PC-3 (cell line): ENCODE results near the gene CPEB1. TPM values are rescaled to one million over a fixed set of nuclear protein-coding genes. Genes with fewer than 3 reads are reported as not detected.

Experiments
- ATAC-seq: fragments of 200-7000 bp; cut with Tn5 transposase; 2 replicates; pipeline ENCODE4 v1.9.1; 2020; ENCODE audit warnings: mild to moderate bottlenecking, moderate library complexity
- BruUV-seq: library from RNA; stranded (reverse); fragments of 400-500 nt; replicated peaks from 2 replicates; lab custom pipeline; 2021; lab: Mats Ljungman, UMichigan
- CTCF ChIA-PET: fragments of 300-600 bp; sonication (Branson Sonifier 250); formaldehyde crosslinking; loops from one replicate; lab custom pipeline; 2022; ENCODE audit warnings: antibody characterized with exemption; lab: Charles Lee
- POLR2A ChIA-PET: fragments of 300-600 bp; sonication (Branson Sonifier 250); formaldehyde crosslinking; loops from one replicate; lab custom pipeline; 2022; ENCODE audit warnings: antibody characterized with exemption; ENCODE audit not compliant: unreplicated experiment; lab: Charles Lee
- DNase-seq: peaks from one replicate; pipeline ENCODE4 v3.0.0-alpha.2; 2015
- H2AFZ ChIP-seq: fragments of 300-600 bp; sonication (generic); 2 replicates; pipeline ENCODE4 v1.6.0; 2016; ENCODE audit warnings: antibody characterized with exemption, low read length
- H3F3A ChIP-seq: fragments of 300-600 bp; sonication (generic); one replicate; pipeline ENCODE4 v1.6.0; 2017; ENCODE audit warnings: antibody characterized with exemption, low read length, control low read depth, mild to moderate bottlenecking; ENCODE audit not compliant: unreplicated experiment
- H3K27ac ChIP-seq: fragments of 300-600 bp; sonication (generic); 2 replicates; pipeline ENCODE4 v1.5.1; 2016; ENCODE audit warnings: mild to moderate bottlenecking, low read length
- H3K27me3 ChIP-seq: fragments of 300-600 bp; sonication (generic); 2 replicates; pipeline ENCODE4 v1.6.1; 2016; ENCODE audit warnings: low read length, mixed read lengths
- H3K36me3 ChIP-seq: fragments of 300-600 bp; sonication (generic); 2 replicates; pipeline ENCODE4 v1.6.1; 2016; ENCODE audit warnings: low read depth, mixed run types, low read length, mixed read lengths
- H3K4me1 ChIP-seq: fragments of 300-600 bp; sonication (generic); 2 replicates; pipeline ENCODE4 v1.5.1; 2016; ENCODE audit warnings: low read length; ENCODE audit not compliant: insufficient read depth
- H3K4me2 ChIP-seq: fragments of 300-600 bp; sonication (generic); 2 replicates; pipeline ENCODE4 v1.6.0; 2016; ENCODE audit warnings: low read length
- H3K4me3 ChIP-seq: fragments of 300-600 bp; sonication (generic); 2 replicates; pipeline ENCODE4 v1.5.1; 2016; ENCODE audit warnings: mild to moderate bottlenecking, low read length, mixed read lengths
- H3K79me2 ChIP-seq: fragments of 300-600 bp; sonication (generic); 2 replicates; pipeline ENCODE4 v1.6.1; 2017; ENCODE audit warnings: low read length, mixed read lengths
- H3K9ac ChIP-seq: fragments of 300-600 bp; sonication (generic); 2 replicates; pipeline ENCODE4 v1.6.0; 2016; ENCODE audit warnings: mild to moderate bottlenecking, low read length
- H3K9me2 ChIP-seq: fragments of 300-600 bp; sonication (generic); replicated peaks from 2 replicates; pipeline ENCODE4 v1.6.1; 2016; ENCODE audit warnings: mixed run types, low read length, mixed read lengths
- H3K9me3 ChIP-seq: fragments of 300-600 bp; sonication (generic); 2 replicates; pipeline ENCODE4 v1.6.1; 2016; ENCODE audit warnings: low read length, mixed read lengths
- H4K20me1 ChIP-seq: fragments of 300-600 bp; sonication (generic); 2 replicates; pipeline ENCODE4 v1.6.1; 2016; ENCODE audit warnings: low read length, mixed read lengths
- CTCF ChIP-seq: fragments of 300-600 bp; sonication (generic); conservative IDR thresholded peaks from 2 replicates; pipeline ENCODE4 v1.5.1; 2017; ENCODE audit warnings: antibody characterized with exemption, low read depth, mild to moderate bottlenecking, low read length
- EZH2 ChIP-seq: fragments of 300-600 bp; sonication (generic); IDR thresholded peaks from one replicate; pipeline ENCODE4 v1.6.1; 2017; ENCODE audit warnings: antibody characterized with exemption, mild to moderate bottlenecking, low read length; ENCODE audit not compliant: unreplicated experiment
- EZH2phosphoT487 ChIP-seq: fragments of 300-600 bp; sonication (generic); IDR thresholded peaks from 2 replicates; pipeline ENCODE4 v1.6.1; 2018; ENCODE audit warnings: mild to moderate bottlenecking, antibody characterized with exemption, low read length, borderline replicate concordance
- intact Hi-C: fragments of 100-400 bp; cut with micrococcal nuclease; formaldehyde crosslinking; loops from 2 replicates; pipeline ENCODE4 v1.9.0; 2023
- total RNA-seq: library from RNA; depleted of rRNA; stranded (reverse); fragments of >200 nt; gene quantifications from 2 replicates; pipeline ENCODE4 v1.2.3, GENCODE V29; 2014

Gene CPEB1
- total RNA-seq, 1 experiment from 2014 or later: 3.3 TPM

GRCh38 chr15:82544431-82544830 lies 102.7 kb downstream of the CPEB1 start:
- peaks cover 5% of the 10 kb centered on the region for H3K4me1 ChIP-seq
- ATAC-seq (no peak), DNase-seq (no peak)
- H4K20me1 ChIP-seq: peaks cover 1% of the 10 kb centered on the region; the same call in 1 of the 2 replicates
- H3F3A ChIP-seq: no peaks in the 10 kb centered on the region
- H3K4me2 ChIP-seq: no peak overlapping the region
- H3K9me2 ChIP-seq: no peaks in the 10 kb centered on the region
- ChIA-PET POLR2A (no interaction called here), CTCF (no interaction called here)
- no peak overlapping the region for H3K4me3 ChIP-seq
- H3K9me3 ChIP-seq: no peaks in the 10 kb centered on the region
- intact Hi-C loops: no loop called here
- H3K36me3 ChIP-seq: peaks cover 1% of the 10 kb centered on the region; the same call in 1 of the 2 replicates
- no peak overlapping the region for H3K27ac ChIP-seq
- no peaks in the 10 kb centered on the region for H3K27me3 ChIP-seq
- no TSS peak for BruUV-seq
- H2AFZ ChIP-seq: no peak overlapping the region
- no peak overlapping the region for H3K9ac ChIP-seq
- peaks cover 18% of the 10 kb centered on the region for H3K79me2 ChIP-seq
- TF ChIP-seq EZH2: no peak
- no peak for TF ChIP-seq CTCF
- no peak for TF ChIP-seq EZH2phosphoT487

- H3K27me3 ChIP-seq: no peaks in the 10 kb centered on the region
- peaks cover 12% of the 10 kb centered on the region for H3K4me1 ChIP-seq
- DNase-seq: no peak
- ChIA-PET POLR2A (no interaction called here), CTCF (no interaction called here)
- intact Hi-C loops: no loop called here
- H3K9me2 ChIP-seq: no peaks in the 10 kb centered on the region
- no peak overlapping the region for H3K9ac ChIP-seq
- no peak overlapping the region for H2AFZ ChIP-seq
- H3K79me2 ChIP-seq: peaks cover 30% of the 10 kb centered on the region
- H4K20me1 ChIP-seq: peaks cover 13% of the 10 kb centered on the region
- TF ChIP-seq CTCF (no peak), EZH2phosphoT487 (no peak), EZH2 (no peak)
- no peak overlapping the region for H3K27ac ChIP-seq
- H3K4me2 ChIP-seq: no peak overlapping the region
- peaks cover 13% of the 10 kb centered on the region for H3K36me3 ChIP-seq
- no TSS peak for BruUV-seq
- ATAC-seq: no peak
- H3F3A ChIP-seq: no peaks in the 10 kb centered on the region
- H3K9me3 ChIP-seq: no peaks in the 10 kb centered on the region
- H3K4me3 ChIP-seq: no peak overlapping the region
These were observed 104.0 kb downstream of the CPEB1 start for GRCh38 chr15:82543160-82543559.

GRCh38 chr15:82540984-82541431 lies 106.2 kb downstream of the CPEB1 start:
- peak overlapping the region; percentile 100 for H3K9ac ChIP-seq
- H3K27me3 ChIP-seq: no peaks in the 10 kb centered on the region
- ChIA-PET POLR2A (no interaction called here), CTCF (no interaction called here)
- H3K4me2 ChIP-seq: peak overlapping the region; percentile 98
- ATAC-seq (peak; percentile 23), DNase-seq (no peak)
- peak overlapping the region; percentile 100 for H3K4me3 ChIP-seq
- no peaks in the 10 kb centered on the region for H3K9me2 ChIP-seq
- TSS peak; percentile 96 for BruUV-seq
- no peaks in the 10 kb centered on the region for H3K9me3 ChIP-seq
- peaks cover 35% of the 10 kb centered on the region for H3K36me3 ChIP-seq
- intact Hi-C loops: no loop called here
- peak overlapping the region; percentile 45 for H3K27ac ChIP-seq
- peaks cover 14% of the 10 kb centered on the region for H3K4me1 ChIP-seq
- H2AFZ ChIP-seq: peak overlapping the region; percentile 98
- H3K79me2 ChIP-seq: peaks cover 50% of the 10 kb centered on the region
- H3F3A ChIP-seq: peaks cover 10% of the 10 kb centered on the region
- peaks cover 35% of the 10 kb centered on the region for H4K20me1 ChIP-seq
- TF ChIP-seq EZH2: no peak
- no peak for TF ChIP-seq CTCF
- TF ChIP-seq EZH2phosphoT487: no peak
